SU-DHL-6 (cell line): ENCODE results near the gene PITPNM3.

Source experiments
- H2AFZ ChIP-seq: fragments of 200-600 bp; sonication (generic); 2 replicates; pipeline ENCODE4 v1.6.1; 2014; ENCODE audit warnings: low read depth, mild to moderate bottlenecking, moderate library complexity, mixed read lengths, antibody characterized with exemption, low read length; ENCODE audit not compliant: severe bottlenecking
- H3F3A ChIP-seq: fragments of 200-600 bp; shearing (Covaris generic); 2 replicates; pipeline ENCODE4 v1.6.0; 2016; ENCODE audit warnings: antibody characterized with exemption, mild to moderate bottlenecking; ENCODE audit not compliant: insufficient read depth
- H3K27ac ChIP-seq: fragments of 200-600 bp; sonication (generic); 2 replicates; pipeline ENCODE4 v1.5.1; 2016; ENCODE audit warnings: low read depth, mild to moderate bottlenecking, low read length, moderate library complexity, mixed read lengths
- H3K27me3 ChIP-seq: fragments of 200-600 bp; sonication (generic), shearing (Covaris generic); 2 replicates; pipeline ENCODE4 v1.6.0; 2014; ENCODE audit warnings: mild to moderate bottlenecking, low read length
- H3K36me3 ChIP-seq: fragments of 200-600 bp; sonication (generic); 2 replicates; pipeline ENCODE4 v1.6.1; 2014; ENCODE audit warnings: mild to moderate bottlenecking, low read length, mixed read lengths
- H3K4me2 ChIP-seq: fragments of 300-600, 200-600 bp; shearing (Covaris generic), sonication (generic); 2 replicates; pipeline ENCODE4 v1.6.0; 2014; ENCODE audit warnings: low read length, low read depth, mild to moderate bottlenecking; ENCODE audit not compliant: poor library complexity, severe bottlenecking
- H3K4me3 ChIP-seq: fragments of 200-600 bp; sonication (generic); 2 replicates; pipeline ENCODE4 v1.5.1; 2014; ENCODE audit warnings: antibody characterized with exemption, low read length, mild to moderate bottlenecking, mixed read lengths; ENCODE audit not compliant: insufficient read depth, poor library complexity, severe bottlenecking
- H3K79me2 ChIP-seq: fragments of 200-600 bp; sonication (generic); 2 replicates; pipeline ENCODE4 v1.6.1; 2014; ENCODE audit warnings: mild to moderate bottlenecking, low read length, moderate library complexity; ENCODE audit not compliant: insufficient read depth
- H3K9ac ChIP-seq: fragments of 200-600 bp; sonication (generic); 2 replicates; pipeline ENCODE4 v1.7.0; 2014; ENCODE audit warnings: mild to moderate bottlenecking, low read length
- H3K9me2 ChIP-seq: fragments of 200-600 bp; sonication (generic); replicated peaks from 2 replicates; pipeline ENCODE4 v1.6.1; 2014; ENCODE audit warnings: low read length; ENCODE audit not compliant: insufficient read depth
- H3K9me3 ChIP-seq: fragments of 200-600 bp; sonication (generic); 2 replicates; pipeline ENCODE4 v1.6.1; 2014; ENCODE audit warnings: low read length, mixed read lengths; ENCODE audit not compliant: insufficient read depth
- H4K20me1 ChIP-seq: fragments of 200-600 bp; sonication (generic); 2 replicates; pipeline ENCODE4 v1.6.1; 2014; ENCODE audit warnings: low read depth, mild to moderate bottlenecking, antibody characterized with exemption, low read length, moderate library complexity, mixed read lengths
- CTCF ChIP-seq: fragments of 200-600 bp; sonication (generic); IDR thresholded peaks from one replicate; pipeline ENCODE4 v1.5.1; 2017; ENCODE audit warnings: antibody characterized with exemption, mild to moderate bottlenecking, low read length, moderate library complexity; ENCODE audit not compliant: insufficient read depth, poor library complexity, severe bottlenecking
- EZH2phosphoT487 ChIP-seq: fragments of 200-600 bp; sonication (generic), shearing (Covaris generic); conservative IDR thresholded peaks from 2 replicates; pipeline ENCODE4 v1.6.1; 2018; ENCODE audit warnings: mild to moderate bottlenecking, antibody characterized with exemption, low read length, moderate library complexity, mixed read lengths

The PITPNM3 gene

GRCh38 chr17:6525731-6526130 is 30.6 kb downstream of the PITPNM3 start:
- H3K27me3 ChIP-seq = no peaks in the 10 kb centered on the region
- H3K4me2 ChIP-seq = no peak overlapping the region
- no peaks in the 10 kb centered on the region; the same call in 1 of the 2 replicates for H3K9me2 ChIP-seq
- H3K79me2 ChIP-seq = no peaks in the 10 kb centered on the region
- H2AFZ ChIP-seq = no peak overlapping the region
- H3K4me3 ChIP-seq = no peak overlapping the region
- no peak for TF ChIP-seq EZH2phosphoT487
- no peak for TF ChIP-seq CTCF
- no peaks in the 10 kb centered on the region for H3K9me3 ChIP-seq
- H4K20me1 ChIP-seq = no peaks in the 10 kb centered on the region
- H3K9ac ChIP-seq = no peak overlapping the region
- H3K27ac ChIP-seq = no peak overlapping the region
- H3K36me3 ChIP-seq = no peaks in the 10 kb centered on the region
- no peaks in the 10 kb centered on the region for H3F3A ChIP-seq

DNA sequence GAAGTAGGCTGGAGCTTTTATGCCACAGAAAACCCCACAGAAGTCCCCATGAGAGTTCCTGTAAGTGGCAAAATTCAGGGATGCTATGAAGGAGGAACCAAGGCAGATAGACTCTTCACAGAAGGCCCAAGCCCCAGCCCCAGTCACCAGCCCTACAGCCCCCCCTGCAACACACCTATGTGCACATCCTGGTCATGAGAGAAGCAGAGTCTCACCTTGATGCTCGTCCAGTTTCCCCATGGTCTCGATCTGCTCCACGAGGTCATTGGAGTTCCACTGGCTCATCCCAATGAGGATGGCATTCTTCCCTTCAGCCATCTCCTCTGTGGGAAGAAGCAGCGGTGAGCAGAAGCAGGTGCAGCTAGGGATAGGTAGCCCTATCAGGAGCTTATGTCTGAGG is 31.2 kb downstream of the PITPNM3 start:
- H3K4me3 ChIP-seq = no peak overlapping the region
- no peak overlapping the region for H3K4me2 ChIP-seq
- TF ChIP-seq EZH2phosphoT487 (no peak), CTCF (no peak)
- no peak overlapping the region for H3K9ac ChIP-seq
- no peaks in the 10 kb centered on the region for H3K79me2 ChIP-seq
- H3K27me3 ChIP-seq = no peaks in the 10 kb centered on the region
- no peaks in the 10 kb centered on the region for H3K36me3 ChIP-seq
- H2AFZ ChIP-seq = no peak overlapping the region
- no peaks in the 10 kb centered on the region; the same call in 1 of the 2 replicates for H3K9me2 ChIP-seq
- H4K20me1 ChIP-seq = no peaks in the 10 kb centered on the region
- no peak overlapping the region for H3K27ac ChIP-seq
- H3K9me3 ChIP-seq = no peaks in the 10 kb centered on the region
- no peaks in the 10 kb centered on the region for H3F3A ChIP-seq

GRCh38 chr17:6524520-6524919 is 31.8 kb downstream of the PITPNM3 start:
- Histone ChIP-seq H3F3A (no peaks in the 10 kb centered on the region), H2AFZ (no peak overlapping the region), H3K4me3 (no peak overlapping the region), H3K79me2 (no peaks in the 10 kb centered on the region), H3K27ac (no peak overlapping the region), H3K4me2 (no peak overlapping the region), H3K36me3 (no peaks in the 10 kb centered on the region), H3K9me3 (no peaks in the 10 kb centered on the region), H3K9me2 (no peaks in the 10 kb centered on the region; the same call in 1 of the 2 replicates), H3K27me3 (no peaks in the 10 kb centered on the region), H4K20me1 (no peaks in the 10 kb centered on the region), H3K9ac (no peak overlapping the region)
- no peak for TF ChIP-seq EZH2phosphoT487
- no peak for TF ChIP-seq CTCF
